ENCODE data around the gene POLR2L.

- TF ChIP-seq POLR2AphosphoS5 (IDR thresholded peaks at IDR 0.05; ENCODE audit: low read depth, low read length): no peak; the same call in 1 of the 2 replicates
- TF ChIP-seq SIN3A (IDR thresholded peaks at IDR 0.05; ENCODE audit: borderline replicate concordance, insufficient read depth, low read length): no peak
- TF ChIP-seq TAF1 (IDR thresholded peaks at IDR 0.05; ENCODE audit: borderline replicate concordance, insufficient read depth, low read length): no peak
- TF ChIP-seq, protein P1, sequence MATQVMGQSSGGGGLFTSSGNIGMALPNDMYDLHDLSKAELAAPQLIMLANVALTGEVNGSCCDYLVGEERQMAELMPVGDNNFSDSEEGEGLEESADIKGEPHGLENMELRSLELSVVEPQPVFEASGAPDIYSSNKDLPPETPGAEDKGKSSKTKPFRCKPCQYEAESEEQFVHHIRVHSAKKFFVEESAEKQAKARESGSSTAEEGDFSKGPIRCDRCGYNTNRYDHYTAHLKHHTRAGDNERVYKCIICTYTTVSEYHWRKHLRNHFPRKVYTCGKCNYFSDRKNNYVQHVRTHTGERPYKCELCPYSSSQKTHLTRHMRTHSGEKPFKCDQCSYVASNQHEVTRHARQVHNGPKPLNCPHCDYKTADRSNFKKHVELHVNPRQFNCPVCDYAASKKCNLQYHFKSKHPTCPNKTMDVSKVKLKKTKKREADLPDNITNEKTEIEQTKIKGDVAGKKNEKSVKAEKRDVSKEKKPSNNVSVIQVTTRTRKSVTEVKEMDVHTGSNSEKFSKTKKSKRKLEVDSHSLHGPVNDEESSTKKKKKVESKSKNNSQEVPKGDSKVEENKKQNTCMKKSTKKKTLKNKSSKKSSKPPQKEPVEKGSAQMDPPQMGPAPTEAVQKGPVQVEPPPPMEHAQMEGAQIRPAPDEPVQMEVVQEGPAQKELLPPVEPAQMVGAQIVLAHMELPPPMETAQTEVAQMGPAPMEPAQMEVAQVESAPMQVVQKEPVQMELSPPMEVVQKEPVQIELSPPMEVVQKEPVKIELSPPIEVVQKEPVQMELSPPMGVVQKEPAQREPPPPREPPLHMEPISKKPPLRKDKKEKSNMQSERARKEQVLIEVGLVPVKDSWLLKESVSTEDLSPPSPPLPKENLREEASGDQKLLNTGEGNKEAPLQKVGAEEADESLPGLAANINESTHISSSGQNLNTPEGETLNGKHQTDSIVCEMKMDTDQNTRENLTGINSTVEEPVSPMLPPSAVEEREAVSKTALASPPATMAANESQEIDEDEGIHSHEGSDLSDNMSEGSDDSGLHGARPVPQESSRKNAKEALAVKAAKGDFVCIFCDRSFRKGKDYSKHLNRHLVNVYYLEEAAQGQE (IDR thresholded peaks at IDR 0.05; ENCODE audit: insufficient read depth in 1 of 2, low read depth in 2 of 2, low read length in 2 of 2): no peak
- TF ChIP-seq FOXP2 (optimal IDR thresholded peaks at IDR 0.05; ENCODE audit: borderline replicate concordance, extremely low read depth, extremely low read length, insufficient read depth): no peak
Observed at GRCh38 chr11:837189-837989, 4.9 kb downstream of the POLR2L start.
